ENCODE measurements around the gene SF3B4. TPM values are rescaled to one million over a fixed set of nuclear protein-coding genes. Genes with fewer than 3 reads are reported as not detected.

SF3B4 gene
- total RNA-seq, 1 donor from 2014 or later = 26.4 TPM

DNA sequence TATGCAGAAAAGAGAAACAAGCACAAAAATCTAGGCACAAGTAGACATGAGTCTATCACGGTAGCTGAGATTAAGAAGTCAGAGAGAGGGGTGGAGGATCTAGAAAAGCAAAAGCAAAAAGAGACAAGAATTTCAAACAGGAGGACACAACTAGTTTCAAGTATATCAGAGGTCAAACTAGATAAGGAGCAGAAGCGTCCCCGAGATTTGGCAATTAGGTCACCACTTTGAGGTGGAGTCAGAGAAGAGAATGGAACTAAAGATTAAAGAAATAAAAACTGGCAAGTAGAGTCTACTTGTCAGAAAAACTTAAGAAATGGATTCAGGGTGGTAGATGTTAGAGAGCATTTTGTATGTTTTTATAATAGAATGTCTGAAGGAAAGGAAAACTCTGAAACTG lies 2.3 kb downstream of the SF3B4 start:
- peaks cover 15% of the 10 kb centered on the region for H3K4me1 ChIP-seq
- peaks cover 18% of the 10 kb centered on the region for H3K36me3 ChIP-seq
- peaks cover 33% of the 10 kb centered on the region for H3K36me3 Mint-ChIP-seq
- no peaks in the 10 kb centered on the region for H3K9me3 Mint-ChIP-seq
- no peaks in the 10 kb centered on the region for H3K27me3 ChIP-seq
- no peaks in the 10 kb centered on the region for H3K9me3 ChIP-seq (ENCODE audit: low read depth)
- peaks cover 18% of the 10 kb centered on the region for H3F3A ChIP-seq (ENCODE audit: low read depth)
- H3K4me3 ChIP-seq = no peak overlapping the region
- TF ChIP-seq, protein P1, sequence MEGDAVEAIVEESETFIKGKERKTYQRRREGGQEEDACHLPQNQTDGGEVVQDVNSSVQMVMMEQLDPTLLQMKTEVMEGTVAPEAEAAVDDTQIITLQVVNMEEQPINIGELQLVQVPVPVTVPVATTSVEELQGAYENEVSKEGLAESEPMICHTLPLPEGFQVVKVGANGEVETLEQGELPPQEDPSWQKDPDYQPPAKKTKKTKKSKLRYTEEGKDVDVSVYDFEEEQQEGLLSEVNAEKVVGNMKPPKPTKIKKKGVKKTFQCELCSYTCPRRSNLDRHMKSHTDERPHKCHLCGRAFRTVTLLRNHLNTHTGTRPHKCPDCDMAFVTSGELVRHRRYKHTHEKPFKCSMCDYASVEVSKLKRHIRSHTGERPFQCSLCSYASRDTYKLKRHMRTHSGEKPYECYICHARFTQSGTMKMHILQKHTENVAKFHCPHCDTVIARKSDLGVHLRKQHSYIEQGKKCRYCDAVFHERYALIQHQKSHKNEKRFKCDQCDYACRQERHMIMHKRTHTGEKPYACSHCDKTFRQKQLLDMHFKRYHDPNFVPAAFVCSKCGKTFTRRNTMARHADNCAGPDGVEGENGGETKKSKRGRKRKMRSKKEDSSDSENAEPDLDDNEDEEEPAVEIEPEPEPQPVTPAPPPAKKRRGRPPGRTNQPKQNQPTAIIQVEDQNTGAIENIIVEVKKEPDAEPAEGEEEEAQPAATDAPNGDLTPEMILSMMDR (IDR thresholded peaks at IDR 0.05) = no peak
- no peak for TF ChIP-seq EZH2 (IDR thresholded peaks at IDR 0.05)
- no peak for TF ChIP-seq EZH2phosphoT487 (IDR thresholded peaks at IDR 0.05)
- peaks cover 5% of the 10 kb centered on the region for H3K27me3 Mint-ChIP-seq (ENCODE audit: insufficient read depth, low read depth)
- H3K4me1 Mint-ChIP-seq = peaks cover 24% of the 10 kb centered on the region
- no peak overlapping the region for H3K4me2 ChIP-seq
- peaks cover 35% of the 10 kb centered on the region for H3K79me2 ChIP-seq (ENCODE audit: low read depth)
- H3K9ac ChIP-seq = no peak overlapping the region
- DNase-seq (ENCODE audit: low spot score) = no peak
- H4K20me1 ChIP-seq (ENCODE audit: low read depth) = peaks cover 17% of the 10 kb centered on the region
- no peak overlapping the region for H2AFZ ChIP-seq (replicated peaks)
- no peak overlapping the region for H3K27ac ChIP-seq
- H3K4me3 Mint-ChIP-seq = peak overlapping the region; percentile 97
- no peak overlapping the region for H3K27ac Mint-ChIP-seq

DNA sequence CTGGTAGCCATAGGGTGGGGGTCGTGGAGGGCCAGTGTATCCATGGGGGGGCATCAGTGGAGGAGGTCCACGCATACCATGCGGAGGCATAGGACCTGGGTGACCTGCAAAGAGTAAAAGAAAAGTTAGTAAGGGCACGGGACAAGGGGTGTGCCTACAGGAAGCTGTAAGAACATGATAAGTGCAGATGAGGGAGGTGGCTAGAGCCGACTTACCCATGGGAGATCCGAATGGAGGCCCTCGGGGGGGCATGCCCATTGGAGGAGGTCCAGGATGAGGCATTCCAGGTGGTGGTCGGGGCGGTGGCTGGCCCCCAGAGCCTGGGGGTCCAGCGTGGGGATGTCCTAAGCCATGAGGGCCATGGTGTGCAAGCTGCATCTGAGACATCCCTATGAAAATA lies 4.0 kb downstream of the SF3B4 start:
- no peak overlapping the region for H3K27ac ChIP-seq
- H3K27me3 Mint-ChIP-seq (ENCODE audit: insufficient read depth, low read depth) = peaks cover 5% of the 10 kb centered on the region
- peaks cover 13% of the 10 kb centered on the region for H3K4me1 ChIP-seq
- H3K9ac ChIP-seq = no peak overlapping the region
- peaks cover 30% of the 10 kb centered on the region for H3K36me3 Mint-ChIP-seq
- peaks cover 21% of the 10 kb centered on the region for H3K4me1 Mint-ChIP-seq
- H4K20me1 ChIP-seq (ENCODE audit: low read depth) = peaks cover 17% of the 10 kb centered on the region
- no peaks in the 10 kb centered on the region for H3K27me3 ChIP-seq
- no peak overlapping the region for H3K4me3 ChIP-seq
- no peak overlapping the region for H3K4me3 Mint-ChIP-seq
- peaks cover 18% of the 10 kb centered on the region for H3K36me3 ChIP-seq
- H3K9me3 Mint-ChIP-seq = no peaks in the 10 kb centered on the region
- TF ChIP-seq, protein P1 (IDR thresholded peaks at IDR 0.05) = no peak
- TF ChIP-seq EZH2 (IDR thresholded peaks at IDR 0.05) (no peak), EZH2phosphoT487 (IDR thresholded peaks at IDR 0.05) (no peak)
- H3K79me2 ChIP-seq (ENCODE audit: low read depth) = peaks cover 35% of the 10 kb centered on the region
- no peak overlapping the region for H3K27ac Mint-ChIP-seq
- H3F3A ChIP-seq (ENCODE audit: low read depth) = peaks cover 18% of the 10 kb centered on the region
- DNase-seq (ENCODE audit: low spot score) = no peak
- H2AFZ ChIP-seq (replicated peaks) = no peak overlapping the region
- no peaks in the 10 kb centered on the region for H3K9me3 ChIP-seq (ENCODE audit: low read depth)
- no peak overlapping the region for H3K4me2 ChIP-seq

DNA sequence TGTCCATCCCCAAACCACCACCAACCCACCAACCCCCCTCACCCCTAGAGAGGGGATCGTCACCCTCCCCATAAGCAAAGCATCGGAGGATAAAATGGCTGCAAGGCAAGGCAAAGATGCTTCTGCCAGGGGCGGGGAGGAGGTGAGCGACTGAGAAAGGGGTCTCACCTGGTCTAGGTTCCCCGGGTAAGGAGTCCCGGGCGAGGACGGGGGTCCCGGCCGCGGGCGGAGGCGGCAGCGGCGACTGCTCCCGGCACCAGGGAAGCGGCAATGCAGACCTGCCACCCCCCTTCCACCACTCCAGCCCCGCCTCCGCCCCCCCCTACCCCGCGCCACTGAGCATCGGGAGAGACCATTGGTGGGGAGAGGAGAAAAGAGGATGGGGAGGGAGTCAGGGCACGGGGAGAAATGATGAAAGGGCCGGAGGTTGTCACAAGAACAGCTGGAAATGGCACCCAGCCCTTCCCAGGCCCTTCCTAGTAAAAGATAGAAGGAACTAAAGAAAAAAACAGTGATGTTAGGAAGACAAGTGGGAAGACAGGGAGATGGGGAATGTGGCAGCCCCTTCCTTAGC lies 9.9 kb downstream of the SF3B4 start, which contains the start of gene SV2A:
SV2A (minus strand) TSS at position 274 of the 574 bp plus-strand sequence. CDS start 4,004 bp downstream, outside the sequence.
- DNase-seq (ENCODE audit: low spot score) = peak; percentile 86
- H2AFZ ChIP-seq (replicated peaks) = peak within 1 kb of the TSS; percentile 87
- H3K36me3 Mint-ChIP-seq = peaks cover 14% of the 10 kb centered on the region
- H3K79me2 ChIP-seq (ENCODE audit: low read depth) = peaks cover 36% of the 10 kb centered on the region
- peak within 1 kb of the TSS; percentile 88 for H3K27ac Mint-ChIP-seq
- no peaks in the 10 kb centered on the region for H3K27me3 ChIP-seq
- peak within 1 kb of the TSS; percentile 46 for H3K9ac ChIP-seq
- TF ChIP-seq, protein P1 (IDR thresholded peaks at IDR 0.05) = no peak
- TF ChIP-seq EZH2phosphoT487 (IDR thresholded peaks at IDR 0.05) (no peak), EZH2 (IDR thresholded peaks at IDR 0.05) (no peak)
- peaks cover 28% of the 10 kb centered on the region for H3K4me1 ChIP-seq
- H3K27ac ChIP-seq = no peak within 1 kb of the TSS
- H3F3A ChIP-seq (ENCODE audit: low read depth) = peaks cover 26% of the 10 kb centered on the region
- peaks cover 3% of the 10 kb centered on the region for H3K27me3 Mint-ChIP-seq (ENCODE audit: insufficient read depth, low read depth)
- H3K4me2 ChIP-seq = peak within 1 kb of the TSS; percentile 89
- H4K20me1 ChIP-seq (ENCODE audit: low read depth) = peaks cover 8% of the 10 kb centered on the region
- peaks cover 36% of the 10 kb centered on the region for H3K4me1 Mint-ChIP-seq
- peaks cover 3% of the 10 kb centered on the region for H3K9me3 Mint-ChIP-seq
- peak within 1 kb of the TSS; percentile 95 for H3K4me3 Mint-ChIP-seq
- peak within 1 kb of the TSS; percentile 94 for H3K4me3 ChIP-seq
- H3K9me3 ChIP-seq (ENCODE audit: low read depth) = no peaks in the 10 kb centered on the region
- no peaks in the 10 kb centered on the region for H3K36me3 ChIP-seq
